Measurements from ENCODE around the gene PADI4.

DNA sequence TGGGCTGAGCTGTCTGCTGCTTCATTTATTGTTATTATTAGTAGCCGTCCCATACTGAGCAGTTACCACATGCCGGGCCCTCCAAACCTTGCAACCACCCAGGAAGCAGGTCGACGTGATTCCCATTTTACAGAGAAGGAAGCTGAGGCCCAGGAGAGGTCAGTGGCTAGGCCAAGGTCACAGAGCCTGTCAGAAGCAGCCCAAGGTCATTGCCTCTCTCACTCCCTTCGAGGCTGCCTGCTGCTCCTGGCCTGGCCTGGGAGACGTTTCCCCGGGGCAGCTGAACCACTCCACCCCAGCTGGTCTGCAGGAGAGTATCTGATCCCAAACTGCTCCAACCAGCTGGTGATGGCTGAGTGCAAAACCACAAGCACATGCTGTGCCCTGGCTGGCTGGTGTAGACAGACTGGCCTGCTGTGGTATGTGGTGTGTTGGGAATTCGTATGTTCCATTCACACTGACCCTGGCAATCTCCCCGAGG lies 6.5 kb downstream of the PADI4 start:
- TF ChIP-seq TAF1 (IDR thresholded peaks at IDR 0.05; ENCODE audit: low read depth, low read length) (no peak), POLR2A (IDR thresholded peaks at IDR 0.05; ENCODE audit: low read depth, low read length) (no peak), SPI1 (IDR thresholded peaks at IDR 0.05; ENCODE audit: low read depth, low read length) (no peak), POLR2AphosphoS5 (IDR thresholded peaks at IDR 0.05; ENCODE audit: low read depth, low read length) (no peak)

Data from GM12891 (cell line).